ENCODE results near the gene WDFY2.

The WDFY2 gene

GRCh38 chr13:51804295-51805172 lies 220.3 kb downstream of the WDFY2 start:
- peak in 1 of 2 experiments; percentile 0 for DNase-seq

- no peak for DNase-seq
Observed at GRCh38 chr13:51805313-51805712, 221.1 kb downstream of the WDFY2 start.

GRCh38 chr13:51805925-51806324 lies 221.7 kb downstream of the WDFY2 start:
- no peak for DNase-seq

- DNase-seq, result no peak
Observed at GRCh38 chr13:51806566-51806965, 222.3 kb downstream of the WDFY2 start.

GRCh38 chr13:51807041-51807440 lies 222.8 kb downstream of the WDFY2 start:
- no peak for DNase-seq

- DNase-seq, result no peak
Observed at GRCh38 chr13:51808811-51809210, 224.5 kb downstream of the WDFY2 start.

GRCh38 chr13:51811046-51811445 lies 226.8 kb downstream of the WDFY2 start:
- no peak for DNase-seq

- no peak for DNase-seq
Observed at GRCh38 chr13:51811920-51812451, 227.7 kb downstream of the WDFY2 start.

GRCh38 chr13:51814071-51814470 lies 229.8 kb downstream of the WDFY2 start:
- DNase-seq, result no peak

- DNase-seq, result peak; percentile 38 to 67
Observed at GRCh38 chr13:51814825-51815650, 230.8 kb downstream of the WDFY2 start.

- no peak for DNase-seq
Observed at GRCh38 chr13:51815848-51816247, 231.6 kb downstream of the WDFY2 start.

- DNase-seq, result no peak
Observed at GRCh38 chr13:51816604-51817249, 232.5 kb downstream of the WDFY2 start.
